ENCODE data around the gene GSE1.

The GSE1 gene

GRCh38 chr16:85614338-85615013 lies 1.4 kb downstream of the GSE1 start (continued):
- TF ChIP-seq ZNF792 (tag by site-specific recombination; IDR thresholded peaks at IDR 0.05) (no peak), ZNF629 (tag by site-specific recombination; IDR thresholded peaks at IDR 0.05) (no peak), EGR2 (tag by site-specific recombination; IDR thresholded peaks at IDR 0.05; ENCODE audit: low read depth) (peak; percentile 74), KLF9 (tag by site-specific recombination; IDR thresholded peaks at IDR 0.05; ENCODE audit: low read depth) (peak; percentile 35), ZNF549 (tag by site-specific recombination; IDR thresholded peaks at IDR 0.05) (no peak), HOXD13 (CRISPR knock-in tag; IDR thresholded peaks at IDR 0.05; ENCODE audit: borderline replicate concordance) (no peak), ZNF335 (tag by site-specific recombination; conservative IDR thresholded peaks at IDR 0.05) (peak; percentile 58), ELK4 (IDR thresholded peaks at IDR 0.05; ENCODE audit: borderline replicate concordance, low read depth, low read length) (no peak), SETDB1 (IDR thresholded peaks at IDR 0.05; ENCODE audit: insufficient read length, low read length) (no peak), GFI1B (tag by site-specific recombination; IDR thresholded peaks at IDR 0.05) (no peak), MZF1 (tag by site-specific recombination; IDR thresholded peaks at IDR 0.05; ENCODE audit: borderline replicate concordance) (no peak), ZNF645 (tag by site-specific recombination; IDR thresholded peaks at IDR 0.05) (no peak), ZNF433 (tag by site-specific recombination; IDR thresholded peaks at IDR 0.05; ENCODE audit: low read depth) (0 out of 2 replicates have a peak, but pooled peaks have one; percentile 4)

GRCh38 chr16:85615014-85615851 lies 2.1 kb downstream of the GSE1 start:
- CTCF ChIA-PET = interaction anchor here (0.6 to 3.2 kb wide), 39 partner anchors 9 to 505 kb away, joined by 3 to 39 read pairs (median 5); no protein-coding TSS in a partner anchor
- H3K27ac ChIP-seq (ENCODE audit: extremely low read depth, low read depth, low read length) = peak overlapping the region; percentile 99
- H3K9me3 ChIP-seq (ENCODE audit: control insufficient read depth, insufficient read depth, low read depth, low read length) = no peaks in the 10 kb centered on the region
- POLR2A ChIA-PET = interaction anchor here (0.9 to 5.2 kb wide), 4 partner anchors 12 to 144 kb away, joined by 3 to 37 read pairs (median 4); no protein-coding TSS in a partner anchor
- peak overlapping the region; percentile 69 for H3K4me3 ChIP-seq (ENCODE audit: low read depth, low read length)
- H3K4me1 ChIP-seq (ENCODE audit: control insufficient read depth, insufficient read depth, low read length) = peaks cover 6% of the 10 kb centered on the region; the same call in 1 of the 2 replicates
- peaks cover 0 to 26% of the 10 kb centered on the region in 2 experiments; a peak in 2 of 3 replicates for H3K36me3 ChIP-seq (ENCODE audit: control insufficient read depth in 2 of 2, insufficient read depth in 1 of 2, low read length in 2 of 2)
- TF ChIP-seq ZNF692 (tag by site-specific recombination; IDR thresholded peaks at IDR 0.05) (peak; percentile 31; the same call in 1 of the 2 replicates), ZNF501 (tag by site-specific recombination; IDR thresholded peaks at IDR 0.05) (no peak), REPIN1 (tag by site-specific recombination; IDR thresholded peaks at IDR 0.05; ENCODE audit: low read depth) (no peak), ZNF37A (tag by site-specific recombination; IDR thresholded peaks at IDR 0.05) (no peak), ZNF404 (tag by site-specific recombination; IDR thresholded peaks at IDR 0.05) (no peak), ZEB2 (tag by site-specific recombination; IDR thresholded peaks at IDR 0.05) (peak; percentile 83; the same call in 1 of the 2 replicates), PRDM10 (tag by site-specific recombination; IDR thresholded peaks at IDR 0.05) (peak; percentile 52), EGR2 (tag by site-specific recombination; IDR thresholded peaks at IDR 0.05; ENCODE audit: low read depth) (no peak), ZNF561 (tag by site-specific recombination; IDR thresholded peaks at IDR 0.05; ENCODE audit: borderline replicate concordance) (0 out of 2 replicates have a peak, but pooled peaks have one; percentile 31), WT1 (tag by site-specific recombination; IDR thresholded peaks at IDR 0.05) (no peak), ZNF629 (tag by site-specific recombination; IDR thresholded peaks at IDR 0.05) (0 out of 2 replicates have a peak, but pooled peaks have one; percentile 36), ZXDB (tag by site-specific recombination; IDR thresholded peaks at IDR 0.05) (peak; percentile 55; the same call in 1 of the 2 replicates)
